CD4-positive, alpha-beta T cell treated with Interleukin-4 for 1 hour (primary cell): ENCODE data around the gene DENND5B.
"Not testable (repeated sequence)": the region's sequence is repeated elsewhere in the genome, so short reads cannot be mapped to it uniquely, and the experiment has no call there.

Source experiments
- DNase-seq, 2 donors: peaks; one replicate each; pipeline ENCODE4 v3.0.0-alpha.2; 2020 to 2022

The DENND5B gene

GRCh38 chr12:31589904-31590641 lies 863 bp downstream of the DENND5B start:
- DNase-seq: peak in 1 of 2 donors; percentile 28

- peak in 1 of 2 donors; percentile 72 for DNase-seq
Observed at GRCh38 chr12:31589598-31589903, 1.4 kb downstream of the DENND5B start.

GRCh38 chr12:31588976-31589375 lies 2.0 kb downstream of the DENND5B start:
- no peak for DNase-seq

GRCh38 chr12:31586728-31587127 lies 4.2 kb downstream of the DENND5B start:
- DNase-seq: no peak

- DNase-seq: no peak
Observed at GRCh38 chr12:31585895-31586294, 5.0 kb downstream of the DENND5B start.

- no peak for DNase-seq
Observed at GRCh38 chr12:31585271-31585670, 5.7 kb downstream of the DENND5B start.

GRCh38 chr12:31584782-31585181 lies 6.2 kb downstream of the DENND5B start:
- DNase-seq: no peak

GRCh38 chr12:31583878-31584277 lies 7.1 kb downstream of the DENND5B start:
- no peak for DNase-seq

- DNase-seq: no peak
Observed at GRCh38 chr12:31582155-31582554, 8.8 kb downstream of the DENND5B start.

GRCh38 chr12:31578632-31579031 lies 12.3 kb downstream of the DENND5B start:
- no peak for DNase-seq

- DNase-seq: no peak
Observed at GRCh38 chr12:31574803-31575575, 15.9 kb downstream of the DENND5B start.

- DNase-seq: not testable (repeated sequence)
Observed at GRCh38 chr12:31574367-31574766, 16.6 kb downstream of the DENND5B start.

GRCh38 chr12:31572900-31573600 lies 17.9 kb downstream of the DENND5B start:
- DNase-seq: no peak

GRCh38 chr12:31570880-31571279 lies 20.1 kb downstream of the DENND5B start:
- DNase-seq: no peak

- not testable (repeated sequence) for DNase-seq
Observed at GRCh38 chr12:31569517-31569916, 21.4 kb downstream of the DENND5B start.

GRCh38 chr12:31568498-31568897 lies 22.4 kb downstream of the DENND5B start:
- no peak for DNase-seq

GRCh38 chr12:31567029-31567428 lies 23.9 kb downstream of the DENND5B start:
- no peak for DNase-seq

GRCh38 chr12:31566547-31566946 lies 24.4 kb downstream of the DENND5B start:
- DNase-seq: no peak

- no peak for DNase-seq
Observed at GRCh38 chr12:31562594-31563328, 28.2 kb downstream of the DENND5B start.

- no peak for DNase-seq
Observed at GRCh38 chr12:31560516-31560915, 30.4 kb downstream of the DENND5B start.

- DNase-seq: no peak
Observed at GRCh38 chr12:31558521-31558920, 32.4 kb downstream of the DENND5B start.

- DNase-seq: no peak
Observed at GRCh38 chr12:31557707-31558106, 33.2 kb downstream of the DENND5B start.

GRCh38 chr12:31555466-31555865 lies 35.5 kb downstream of the DENND5B start:
- not testable (repeated sequence) for DNase-seq
